Activated CD8-positive, alpha-beta memory T cell treated with anti-CD3 and anti-CD28 coated beads for 48 hours (primary cell): ENCODE results near the gene THAP5.
"Not testable (repeated sequence)": the region's sequence is repeated elsewhere in the genome, so short reads cannot be mapped to it uniquely, and the experiment has no call there.

Experiments used
- DNase-seq, 3 experiments: peaks; one replicate each; pipeline ENCODE4 v3.0.0-alpha.2; 2020; ENCODE audit warnings: low read depth in 2 of 3, low spot score in 2 of 3

Gene THAP5

DNA sequence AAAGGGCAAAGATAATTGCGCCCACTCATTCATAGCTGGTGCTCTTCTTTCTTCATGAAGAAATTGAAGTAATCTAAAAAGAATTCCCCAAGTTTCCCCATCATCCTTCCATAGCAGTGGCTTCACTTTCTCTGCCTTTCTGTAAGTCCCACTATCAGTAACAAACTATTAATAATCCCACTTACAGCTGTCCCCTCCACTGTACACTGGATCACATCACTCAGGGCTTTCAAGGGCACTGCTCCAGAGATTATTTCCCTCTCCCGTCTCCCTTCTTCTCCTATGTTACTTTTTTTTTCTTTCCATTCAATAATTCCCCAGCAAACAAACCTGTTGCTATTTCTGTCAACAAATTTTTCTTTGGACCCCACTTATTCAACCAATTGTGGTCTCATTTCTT is 16.3 kb upstream of the THAP5 start:
- no peak for DNase-seq

DNA sequence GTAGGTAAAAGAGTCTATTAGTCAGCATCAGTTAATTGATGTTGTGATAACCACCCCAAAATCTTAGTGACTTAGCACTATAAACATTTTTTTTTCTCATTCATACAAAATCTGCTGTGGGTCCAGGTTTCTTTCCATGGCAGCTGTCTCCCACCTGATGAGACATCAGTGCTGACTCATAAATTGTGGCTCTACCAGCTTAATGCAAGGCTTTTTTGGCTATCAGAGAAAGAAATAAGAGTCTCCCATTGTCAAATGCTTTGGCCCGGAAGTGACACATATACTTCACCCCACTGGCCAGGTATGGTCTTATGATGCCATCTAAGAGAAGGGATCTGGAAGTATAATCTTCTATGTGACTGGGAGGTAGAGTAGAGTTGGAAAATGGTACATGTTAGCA is 14.7 kb upstream of the THAP5 start:
- no peak for DNase-seq

DNA sequence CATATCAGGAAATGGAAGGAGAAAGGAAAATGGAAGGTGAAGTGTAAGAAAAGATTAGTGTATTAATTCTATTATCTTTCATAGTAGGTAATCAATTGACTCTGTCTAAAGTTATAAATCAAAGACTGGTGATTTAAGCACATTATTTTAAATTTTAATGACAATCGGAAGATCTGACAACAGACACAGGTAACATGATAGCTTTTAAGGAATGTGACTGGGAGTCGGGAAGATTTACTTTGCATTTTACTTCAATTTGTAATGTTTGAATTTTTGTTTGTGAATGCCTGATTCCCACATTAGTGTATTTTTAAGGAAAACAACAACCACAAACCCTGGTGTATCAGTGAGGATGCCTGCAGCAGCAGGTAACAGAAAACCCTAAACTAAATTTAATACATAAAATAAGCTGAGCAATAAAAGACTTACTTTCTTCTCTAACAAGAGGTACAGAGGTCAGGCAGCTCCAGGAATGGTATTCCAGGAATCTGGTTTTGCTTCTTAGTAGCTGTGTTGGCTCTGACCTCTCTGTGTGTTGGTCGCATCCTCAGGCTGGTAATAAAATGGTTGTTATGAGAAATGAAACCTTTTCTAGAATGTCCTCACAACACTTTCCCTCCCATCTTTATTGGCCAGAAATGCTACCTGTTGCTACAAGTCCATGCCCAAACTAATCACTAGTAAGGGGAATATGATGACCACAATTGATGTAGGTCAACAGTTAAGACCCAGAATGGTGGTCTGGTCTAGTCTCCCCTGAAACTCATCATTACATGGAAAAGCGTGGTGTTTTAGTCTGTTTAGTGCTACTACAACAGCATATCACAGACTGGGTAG is 12.4 kb upstream of the THAP5 start:
- DNase-seq = no peak

- DNase-seq = no peak
These were observed 10.8 kb upstream of the THAP5 start for GRCh38 chr7:108580298-108580697.

GRCh38 chr7:108578937-108579336 is 9.4 kb upstream of the THAP5 start:
- no peak for DNase-seq

DNA sequence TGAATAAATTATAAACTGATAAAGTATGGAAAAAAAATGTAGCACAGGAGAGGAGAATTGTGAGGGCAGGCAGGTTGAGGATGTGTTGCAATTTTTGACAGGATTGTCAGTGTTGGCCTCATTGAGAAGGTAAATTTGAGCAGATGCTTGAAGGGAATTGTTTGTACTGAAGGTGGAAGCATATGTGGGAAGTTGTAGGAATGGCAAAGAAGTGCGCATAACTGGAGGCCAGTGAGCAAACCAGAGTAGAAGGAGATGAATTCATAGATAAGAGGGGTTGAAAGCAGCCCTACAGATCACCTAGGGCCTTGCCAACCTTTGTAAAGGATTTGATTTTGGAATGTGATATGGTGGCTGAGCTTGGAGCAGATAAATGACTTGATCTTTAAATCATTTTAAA is 6.6 kb upstream of the THAP5 start:
- no peak for DNase-seq

DNA sequence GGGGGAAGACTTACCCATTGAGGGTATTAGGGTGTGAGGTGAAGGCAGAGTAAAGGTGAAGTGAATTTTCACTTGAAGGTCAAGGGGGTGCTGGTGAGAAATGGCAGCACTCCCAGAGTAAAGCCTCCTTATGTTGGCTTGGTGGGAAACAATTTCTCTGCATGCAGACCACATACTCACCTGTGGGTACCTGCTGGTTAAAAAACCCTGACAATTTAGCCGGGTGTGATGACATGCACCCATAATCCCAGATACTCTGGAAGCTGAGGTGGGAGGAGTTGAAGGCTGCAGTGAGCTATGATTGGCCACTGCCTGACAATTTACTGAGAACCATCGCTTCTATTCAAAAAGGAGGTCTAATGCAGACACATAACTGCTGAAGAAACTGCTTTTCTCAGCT is 5.7 kb upstream of the THAP5 start:
- no peak for DNase-seq

DNA sequence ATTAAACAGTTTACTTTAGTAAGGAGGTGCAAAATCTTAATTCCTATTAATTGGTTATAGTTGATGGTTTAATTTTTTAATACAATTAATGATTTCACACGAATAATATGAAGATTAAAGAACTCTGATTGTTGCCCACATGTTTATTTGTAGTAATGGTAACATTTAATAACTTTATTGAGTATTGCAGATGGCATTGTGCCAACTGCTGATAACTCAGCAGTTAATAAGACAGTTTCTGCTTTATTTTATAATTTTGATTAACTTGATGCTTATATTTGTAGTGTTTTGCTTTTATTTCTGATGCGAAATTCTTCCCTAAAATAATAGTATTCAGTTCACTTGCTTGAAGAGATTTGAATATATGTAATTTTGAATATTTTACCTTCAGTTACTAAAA is 3.0 kb upstream of the THAP5 start:
- no peak for DNase-seq

DNA sequence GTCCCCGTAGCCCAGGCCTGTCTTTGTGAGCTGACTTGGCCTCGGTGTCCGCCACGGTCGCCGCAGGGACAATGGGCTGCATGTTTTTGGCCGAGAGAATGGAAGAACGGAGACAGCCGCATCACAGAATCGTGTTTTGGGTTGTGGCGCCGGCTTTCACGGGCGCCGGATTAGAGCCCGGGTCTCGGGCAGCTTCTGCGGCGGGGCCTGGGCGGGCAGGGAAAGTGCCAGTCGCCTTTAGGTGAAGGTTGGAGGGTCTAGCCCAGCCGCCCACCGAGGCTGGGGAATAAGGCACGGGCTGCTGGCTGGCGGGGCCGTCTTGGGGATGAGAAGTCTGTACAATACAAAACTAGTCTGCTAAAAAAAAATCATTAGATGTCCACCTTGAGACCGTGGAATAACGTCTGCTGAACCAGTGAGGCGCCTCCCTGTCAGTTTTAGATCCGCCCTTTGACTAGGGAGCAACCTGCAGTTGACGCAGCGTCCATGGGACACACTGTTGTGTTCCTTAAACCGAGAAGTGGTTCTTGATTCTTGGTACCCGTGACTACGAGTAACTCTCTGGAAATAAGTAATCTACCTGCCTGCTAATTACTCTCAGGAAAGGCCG is 745 bp upstream of the THAP5 start:
- peak in 2 of 3 experiments; percentile 10 to 14 for DNase-seq

GRCh38 chr7:108568801-108569380 is 615 bp downstream of the THAP5 start:
- DNase-seq = no peak

DNA sequence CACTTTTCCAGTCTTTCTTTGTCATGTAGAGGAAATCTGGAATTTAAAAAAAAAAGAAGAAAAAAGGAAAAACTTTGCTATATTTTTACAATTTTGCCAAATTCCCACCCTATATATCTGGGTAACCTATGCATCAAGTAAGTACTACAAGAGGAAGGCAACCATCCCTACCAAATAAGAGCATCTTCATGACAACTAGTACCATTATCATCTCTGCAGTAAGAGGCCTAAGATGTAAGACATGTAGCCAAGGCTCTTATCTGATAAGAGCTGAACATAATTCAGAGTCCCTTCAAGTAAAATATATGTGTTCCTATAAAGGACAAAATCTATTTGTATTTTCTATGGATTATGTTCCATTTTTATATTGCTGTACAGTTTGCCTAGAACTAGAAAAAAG is 3.5 kb downstream of the THAP5 start:
- DNase-seq = no peak

- DNase-seq = no peak
These were observed 8.4 kb downstream of the THAP5 start for GRCh38 chr7:108561047-108561619.

GRCh38 chr7:108559253-108559652 is 10.3 kb downstream of the THAP5 start:
- DNase-seq = no peak

DNA sequence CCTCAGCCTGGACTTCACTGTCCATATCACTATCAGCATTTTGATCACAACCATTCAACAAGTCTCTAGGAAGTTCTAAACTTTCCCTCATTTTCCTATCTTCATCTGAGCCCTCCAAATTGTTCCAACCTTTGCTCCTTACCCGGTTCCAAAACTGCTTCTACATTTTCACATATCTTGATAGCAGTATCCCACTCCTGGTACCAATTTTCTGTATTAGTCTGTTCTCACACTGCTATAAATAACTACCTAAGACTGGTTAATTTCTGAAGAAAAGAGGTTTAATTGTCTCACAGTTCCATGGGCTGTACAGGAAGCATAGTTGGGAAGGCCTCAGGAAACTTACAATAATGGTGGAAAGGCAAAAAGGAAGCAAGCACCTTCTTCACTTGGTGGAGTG is 11.9 kb downstream of the THAP5 start:
- DNase-seq = no peak

DNA sequence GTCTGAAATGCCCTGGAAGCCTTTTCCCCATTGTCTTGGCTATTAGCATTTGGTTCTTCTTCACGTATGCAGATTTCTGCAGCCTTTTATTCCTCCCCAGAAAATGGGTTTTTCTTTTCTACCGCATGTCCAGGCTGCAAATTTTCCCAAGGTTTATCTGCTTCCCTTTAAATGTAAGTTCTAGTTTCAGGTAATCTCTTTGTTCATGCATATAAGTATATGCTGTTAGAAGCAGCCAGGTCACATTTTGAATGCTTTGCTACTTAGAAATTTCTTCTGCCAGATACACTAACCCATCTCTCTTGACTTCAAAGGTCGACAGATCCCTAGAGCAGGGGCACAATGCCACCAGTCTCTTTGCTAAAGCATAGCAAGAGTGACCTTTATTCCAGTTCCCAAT is 12.3 kb downstream of the THAP5 start:
- no peak for DNase-seq

DNA sequence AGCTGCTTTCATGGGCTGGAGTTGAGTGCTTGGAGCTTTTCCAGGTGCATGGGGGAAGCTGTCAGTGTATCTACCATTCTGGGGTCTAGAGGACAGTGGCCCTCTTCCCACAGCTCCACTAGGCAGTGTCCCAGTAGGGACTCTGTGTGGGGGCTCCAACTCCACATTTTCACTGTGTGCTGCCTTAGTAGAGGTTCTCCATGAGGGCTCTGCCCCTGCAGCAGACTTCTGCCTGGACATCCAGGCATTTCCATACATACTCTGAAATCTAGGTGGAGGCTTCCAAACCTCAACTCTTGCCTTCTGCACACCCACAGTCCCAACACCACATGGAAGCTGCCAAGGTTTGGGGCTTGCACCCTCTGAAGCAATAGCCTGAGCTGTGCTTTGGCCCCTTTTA is 12.8 kb downstream of the THAP5 start:
- not testable (repeated sequence) for DNase-seq

DNA sequence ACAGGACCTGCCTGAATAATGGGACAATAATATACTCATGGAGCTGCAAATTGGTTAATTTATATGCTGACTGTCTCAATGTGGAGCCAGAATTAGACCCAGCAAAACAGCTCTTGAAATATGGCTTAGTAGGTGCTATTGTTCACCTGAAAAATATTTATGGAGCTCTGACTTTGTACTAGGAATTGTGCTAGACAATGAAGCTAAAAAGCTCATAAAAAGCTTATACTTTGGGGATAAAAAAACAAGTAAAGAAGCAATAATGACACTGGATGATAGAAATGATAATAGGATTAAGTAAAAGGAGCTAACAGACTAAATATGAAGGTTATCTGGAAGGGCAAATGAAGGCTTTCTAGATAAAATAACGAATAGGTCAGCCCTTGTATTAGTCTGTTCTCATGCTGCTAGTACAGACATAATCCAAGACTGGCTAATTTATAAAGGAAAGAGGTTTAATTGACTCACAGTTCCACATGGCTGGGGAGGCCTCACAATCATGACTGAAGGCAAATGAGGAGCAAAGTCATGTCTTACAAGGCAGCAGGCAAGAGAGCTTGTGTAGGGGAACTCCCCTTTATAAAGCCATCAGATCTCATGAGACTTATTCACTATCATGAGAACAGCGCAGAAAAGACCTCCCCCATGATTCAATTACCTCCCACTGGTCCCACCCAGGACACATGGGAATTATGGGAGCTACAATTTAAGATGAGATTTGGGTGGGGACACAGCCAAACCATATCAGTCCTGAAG is 21.2 kb downstream of the THAP5 start:
- not testable (repeated sequence) for DNase-seq

- no peak for DNase-seq
These were observed 28.0 kb downstream of the THAP5 start for GRCh38 chr7:108541478-108541877.

DNA sequence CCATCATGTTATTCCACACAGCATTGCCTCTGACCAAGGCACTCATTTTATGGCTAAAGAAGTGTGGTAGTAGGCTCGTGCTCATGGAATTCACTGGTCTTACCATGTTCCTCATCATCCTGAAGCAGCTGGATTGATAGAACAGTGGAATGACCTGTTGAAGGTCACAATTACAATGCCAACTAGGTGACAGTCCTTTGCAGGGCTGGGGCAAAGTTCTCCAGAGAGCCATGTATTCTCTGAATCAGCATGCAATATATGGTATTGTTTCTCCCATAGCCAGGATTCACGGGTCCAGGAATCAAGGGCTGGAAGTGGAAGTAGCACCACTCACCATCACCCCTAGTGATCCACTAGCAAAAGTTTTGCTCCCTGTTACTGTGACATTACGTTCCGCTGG is 30.8 kb downstream of the THAP5 start:
- not testable (repeated sequence) for DNase-seq

DNA sequence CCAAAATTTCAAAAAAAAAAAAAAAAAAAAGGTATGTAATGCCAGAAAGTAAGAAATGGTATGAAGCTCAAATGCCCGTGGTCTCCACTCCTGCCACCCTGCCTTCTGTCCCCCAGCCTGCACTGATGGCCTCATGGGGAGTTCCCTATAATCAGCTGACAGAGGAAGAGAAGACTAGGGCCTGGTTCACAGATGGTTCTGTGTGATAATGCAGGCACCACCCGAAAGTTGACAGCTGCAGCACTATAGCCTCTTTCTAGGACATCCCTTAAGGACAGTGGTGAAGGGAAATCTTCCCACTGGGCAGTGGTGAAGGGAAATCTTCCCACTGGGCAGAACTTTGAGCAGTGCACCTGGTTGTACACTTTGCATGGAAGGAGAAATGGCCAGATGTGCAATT is 31.3 kb downstream of the THAP5 start:
- not testable (repeated sequence) for DNase-seq

DNA sequence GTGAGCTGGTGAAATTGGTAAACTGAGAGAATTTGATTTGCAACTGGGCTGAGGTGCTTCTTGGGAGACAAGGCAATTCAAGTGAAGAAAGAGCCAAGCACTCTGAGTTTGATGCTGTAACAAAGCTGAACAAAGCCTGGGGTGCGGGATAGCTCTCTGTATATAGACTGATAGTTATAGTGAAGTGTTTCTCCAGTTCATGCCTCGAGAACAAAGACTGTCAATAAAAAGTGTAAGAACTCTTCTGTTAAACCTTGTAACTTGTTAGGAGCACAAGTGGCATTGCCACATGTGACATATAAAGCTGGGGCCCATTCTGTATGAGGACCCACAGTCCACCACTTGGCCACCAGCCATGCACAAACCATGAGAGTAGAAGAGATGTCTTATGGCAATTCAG is 32.3 kb downstream of the THAP5 start:
- DNase-seq = no peak
